AG09319 (cell line): ENCODE results near the gene DNAH5.
A peak's percentile ranks its signal among the peaks of the same experiment; 100 is the strongest.

Source experiments
- DNase-seq: peaks from one replicate; pipeline ENCODE4 v3.0.0-alpha.2; 2010; ENCODE audit warnings: low read depth; ENCODE audit errors: extremely low read depth
- CTCF ChIP-seq: IDR thresholded peaks from 2 replicates; pipeline ENCODE4 v1.5.1; 2011; ENCODE audit warnings: low read depth, mild to moderate bottlenecking, inconsistent platforms, low read length, moderate library complexity

The DNAH5 gene

GRCh38 chr5:13662626-13663025, 281.9 kb downstream of the DNAH5 start:
- DNase-seq: no peak
- no peak for TF ChIP-seq CTCF

- TF ChIP-seq CTCF: no peak
- no peak for DNase-seq
Observed at GRCh38 chr5:13661272-13661671, 283.2 kb downstream of the DNAH5 start.

DNA sequence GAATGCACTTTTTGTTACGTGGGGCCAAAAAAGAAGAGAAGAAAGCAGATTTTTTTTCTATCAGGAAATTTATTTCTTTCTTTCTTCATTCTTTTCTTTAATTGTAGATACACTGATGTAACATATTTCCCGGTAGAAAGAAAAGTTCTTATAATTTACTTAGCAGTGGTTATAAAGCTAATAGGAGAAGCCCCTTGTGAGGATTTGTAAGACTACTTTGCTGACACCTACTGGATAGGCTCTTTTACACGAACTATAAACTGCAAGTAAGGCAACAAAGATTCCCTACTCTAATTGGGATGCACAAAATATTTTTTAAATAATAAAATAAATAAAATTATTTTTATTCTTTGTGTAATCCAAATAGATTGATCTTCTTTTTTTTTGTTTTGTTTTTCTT, 284.4 kb downstream of the DNAH5 start:
- peak; percentile 3 for TF ChIP-seq CTCF
- DNase-seq: no peak

GRCh38 chr5:13659391-13659790, 285.1 kb downstream of the DNAH5 start:
- DNase-seq: no peak
- no peak for TF ChIP-seq CTCF

GRCh38 chr5:13658761-13659160, 285.7 kb downstream of the DNAH5 start:
- no peak for DNase-seq
- no peak for TF ChIP-seq CTCF

- no peak for TF ChIP-seq CTCF
Observed at GRCh38 chr5:13658152-13658551, 286.3 kb downstream of the DNAH5 start.

GRCh38 chr5:13653709-13654108, 290.8 kb downstream of the DNAH5 start:
- DNase-seq: no peak
- no peak for TF ChIP-seq CTCF

More at GRCh38 chr5:13658152-13658551, 286.3 kb downstream of the DNAH5 start:
- DNase-seq: no peak
